ENCODE measurements around the gene TMEM187.

TMEM187 gene

DNA sequence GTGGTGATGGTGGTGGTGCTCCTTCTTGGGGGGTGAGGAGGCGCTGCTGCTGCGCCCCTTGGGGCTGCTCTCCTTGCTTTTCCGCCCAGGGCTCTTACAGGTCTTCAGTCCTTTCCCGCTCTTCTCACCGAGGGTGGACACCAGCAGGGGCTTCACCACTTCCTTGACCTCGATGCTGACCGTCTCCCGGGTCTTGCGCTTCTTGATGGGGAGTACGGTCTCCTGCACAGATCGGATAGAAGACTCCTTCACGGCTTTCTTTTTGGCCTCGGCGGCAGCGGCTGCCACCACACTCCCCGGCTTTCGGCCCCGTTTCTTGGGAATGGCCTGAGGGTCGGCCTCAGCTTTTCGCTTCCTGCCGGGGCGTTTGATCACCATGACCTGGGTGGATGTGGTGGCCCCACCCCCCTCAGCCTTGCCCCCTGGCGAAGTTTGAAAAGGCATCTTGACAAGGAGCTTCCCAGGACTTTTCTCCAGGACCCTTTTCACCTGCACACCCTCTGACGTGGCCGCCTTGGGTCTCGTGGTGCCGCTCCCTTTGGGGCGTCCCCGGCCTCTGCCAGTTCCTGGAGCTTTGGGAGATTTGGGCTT lies 58.3 kb downstream of the TMEM187 start:
- TF ChIP-seq, protein P1, sequence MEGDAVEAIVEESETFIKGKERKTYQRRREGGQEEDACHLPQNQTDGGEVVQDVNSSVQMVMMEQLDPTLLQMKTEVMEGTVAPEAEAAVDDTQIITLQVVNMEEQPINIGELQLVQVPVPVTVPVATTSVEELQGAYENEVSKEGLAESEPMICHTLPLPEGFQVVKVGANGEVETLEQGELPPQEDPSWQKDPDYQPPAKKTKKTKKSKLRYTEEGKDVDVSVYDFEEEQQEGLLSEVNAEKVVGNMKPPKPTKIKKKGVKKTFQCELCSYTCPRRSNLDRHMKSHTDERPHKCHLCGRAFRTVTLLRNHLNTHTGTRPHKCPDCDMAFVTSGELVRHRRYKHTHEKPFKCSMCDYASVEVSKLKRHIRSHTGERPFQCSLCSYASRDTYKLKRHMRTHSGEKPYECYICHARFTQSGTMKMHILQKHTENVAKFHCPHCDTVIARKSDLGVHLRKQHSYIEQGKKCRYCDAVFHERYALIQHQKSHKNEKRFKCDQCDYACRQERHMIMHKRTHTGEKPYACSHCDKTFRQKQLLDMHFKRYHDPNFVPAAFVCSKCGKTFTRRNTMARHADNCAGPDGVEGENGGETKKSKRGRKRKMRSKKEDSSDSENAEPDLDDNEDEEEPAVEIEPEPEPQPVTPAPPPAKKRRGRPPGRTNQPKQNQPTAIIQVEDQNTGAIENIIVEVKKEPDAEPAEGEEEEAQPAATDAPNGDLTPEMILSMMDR (IDR thresholded peaks at IDR 0.05): no peak
- no peak for TF ChIP-seq ZFX (IDR thresholded peaks at IDR 0.05; ENCODE audit: borderline replicate concordance)
- H3K27ac ChIP-seq: no peak overlapping the region

DNA sequence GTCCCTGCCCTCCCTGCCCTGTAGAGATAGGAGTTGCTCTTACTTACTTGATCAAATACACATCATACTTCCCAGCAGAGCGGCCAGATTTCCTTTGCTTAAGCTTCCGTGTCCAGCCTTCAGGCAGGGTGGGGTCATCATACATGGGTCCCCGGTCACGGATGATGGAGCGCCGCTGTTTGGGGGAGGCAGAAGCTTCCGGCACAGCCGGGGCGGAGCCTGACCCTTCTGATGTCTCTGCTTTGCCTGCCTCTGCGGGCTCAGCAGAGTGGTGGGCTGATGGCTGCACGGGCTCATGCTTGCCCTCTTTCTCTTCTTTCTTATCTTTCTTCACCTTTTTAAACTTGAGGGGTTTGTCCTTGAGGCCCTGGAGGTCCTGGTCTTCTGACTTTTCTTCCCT lies 59.6 kb downstream of the TMEM187 start:
- TF ChIP-seq, protein P1 (IDR thresholded peaks at IDR 0.05): no peak
- TF ChIP-seq ZFX (IDR thresholded peaks at IDR 0.05; ENCODE audit: borderline replicate concordance): no peak
- H3K27ac ChIP-seq: no peak overlapping the region

DNA sequence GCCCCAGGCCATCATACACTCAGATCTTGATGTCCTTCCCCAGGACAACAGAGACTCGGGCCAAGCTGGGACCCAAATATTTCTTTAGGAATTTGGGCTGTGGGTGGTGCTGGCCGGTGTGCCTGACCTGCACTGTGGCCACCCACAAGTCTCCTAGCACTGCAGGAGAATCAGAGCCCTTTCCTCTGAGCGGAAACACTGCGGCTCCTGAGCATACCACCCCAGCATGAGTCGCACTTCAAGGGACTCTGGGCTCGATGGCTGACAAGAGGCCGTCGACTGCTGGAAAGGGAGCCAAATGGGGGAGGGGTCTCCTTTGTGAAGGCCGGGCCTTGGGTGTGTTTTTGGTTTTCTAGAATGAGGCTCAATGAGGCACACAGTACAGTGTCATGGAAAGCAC lies 60.1 kb downstream of the TMEM187 start:
- no peak overlapping the region for H3K27ac ChIP-seq
- TF ChIP-seq, protein P1 (IDR thresholded peaks at IDR 0.05): no peak
- TF ChIP-seq ZFX (IDR thresholded peaks at IDR 0.05; ENCODE audit: borderline replicate concordance): no peak

Measured in 22Rv1 (cell line).